K562 (cell line): Measurements from ENCODE around the gene DTX4. TPM values are rescaled to one million over a fixed set of nuclear protein-coding genes. Genes with fewer than 3 reads are reported as not detected.

Experiments
- HNRNPLL ChIP-seq: fragments of 200-400 bp; formaldehyde crosslinking; IDR thresholded peaks from 2 replicates; pipeline ENCODE4 v1.6.1; 2017; ENCODE audit warnings: low read length, low read depth, mild to moderate bottlenecking; ENCODE audit not compliant: poor library complexity, severe bottlenecking
- NFYB ChIP-seq: IDR thresholded peaks from 2 replicates; pipeline ENCODE4 v1.6.1; 2011; ENCODE audit warnings: mild to moderate bottlenecking, moderate library complexity; ENCODE audit not compliant: insufficient read length; ENCODE audit errors: extremely low read depth
- TARDBP ChIP-seq: fragments of 450-650 bp; IDR thresholded peaks from 2 replicates; pipeline ENCODE4 v1.6.1; 2016
- ZNF408 ChIP-seq: fragments of 250-450 bp; sonication (Bioruptor Pico); IDR thresholded peaks from 2 replicates; pipeline ENCODE4 v1.4.0; 2020; ENCODE audit warnings: low read depth, mild to moderate bottlenecking, moderate library complexity
- polyA plus RNA-seq, 8 experiments: library from polyadenylated mRNA; depleted of rRNA in 4 of 8; stranded (reverse) in 5 of 8; unstranded in 3 of 8; fragments of >200 nt; fragmentation: Nextera tagmentation in 2 of 8; fragmentation: Illumina TruSeq in 1 of 8; extraction: Ambion mirVana in 2 of 8; extraction: Trizol in 1 of 8; gene quantifications; 2 replicates each; pipeline versions ENCODE4 v1.2.1 to v1.2.3, GENCODE V29; 2011 to 2014; ENCODE audit warnings: inconsistent platforms in 1 of 8, missing spikeins in 1 of 8
- total RNA-seq, 7 experiments: library from RNA; depleted of rRNA in 6 of 7; stranded (reverse); fragments of >200 nt in 6 of 7; fragmentation: Illumina TruSeq in 2 of 7; extraction: Trizol in 2 of 7; gene quantifications; 2 replicates each; pipeline versions ENCODE4 v1.2.1 to v1.2.3, GENCODE V29; 2011 to 2021; ENCODE audit warnings: low replicate concordance in 1 of 7
- TF ChIP-seq, protein P1 (sequence below), 2 experiments: fragments of 450-650 bp in 1 of 2; sonication (generic) in 1 of 2; formaldehyde crosslinking in 1 of 2; IDR thresholded peaks; 2 replicates each; pipeline versions ENCODE4 v1.7.1 to v1.9.0; 2016 to 2022; ENCODE audit warnings: inconsistent platforms in 1 of 2, mild to moderate bottlenecking in 1 of 2, missing genetic modification reagents in 1 of 2
- TF ChIP-seq, protein P2 (sequence below), 3 experiments: fragments of 200-800 bp in 1 of 3; fragments of 250-450 bp in 1 of 3; fragments of 450-650 bp in 1 of 3; sonication (Bioruptor Pico) in 1 of 3; sonication (Bioruptor generic) in 1 of 3; formaldehyde crosslinking in 1 of 3; IDR thresholded peaks; 2 replicates each; pipeline versions ENCODE4 v1.6.1 to v1.8.0; 2016 to 2022; ENCODE audit warnings: mild to moderate bottlenecking in 2 of 3, missing genetic modification characterization in 2 of 3, missing compliant biosample characterization in 1 of 3, moderate library complexity in 1 of 3
- TF ChIP-seq, protein P3 (sequence below): IDR thresholded peaks from 2 replicates; pipeline ENCODE4 v1.6.1; 2011; ENCODE audit warnings: borderline replicate concordance, low read depth, mild to moderate bottlenecking, moderate library complexity, low read length; ENCODE audit not compliant: insufficient read depth, poor library complexity, severe bottlenecking

Gene DTX4
- total and polyA plus RNA-seq, 9 of the 15 experiments (the other 6 are each of a cell fraction or from before 2014, with no cell fraction given), result 0.03 to 0.47 (median 0.04) TPM; not detected in 4

DNA sequence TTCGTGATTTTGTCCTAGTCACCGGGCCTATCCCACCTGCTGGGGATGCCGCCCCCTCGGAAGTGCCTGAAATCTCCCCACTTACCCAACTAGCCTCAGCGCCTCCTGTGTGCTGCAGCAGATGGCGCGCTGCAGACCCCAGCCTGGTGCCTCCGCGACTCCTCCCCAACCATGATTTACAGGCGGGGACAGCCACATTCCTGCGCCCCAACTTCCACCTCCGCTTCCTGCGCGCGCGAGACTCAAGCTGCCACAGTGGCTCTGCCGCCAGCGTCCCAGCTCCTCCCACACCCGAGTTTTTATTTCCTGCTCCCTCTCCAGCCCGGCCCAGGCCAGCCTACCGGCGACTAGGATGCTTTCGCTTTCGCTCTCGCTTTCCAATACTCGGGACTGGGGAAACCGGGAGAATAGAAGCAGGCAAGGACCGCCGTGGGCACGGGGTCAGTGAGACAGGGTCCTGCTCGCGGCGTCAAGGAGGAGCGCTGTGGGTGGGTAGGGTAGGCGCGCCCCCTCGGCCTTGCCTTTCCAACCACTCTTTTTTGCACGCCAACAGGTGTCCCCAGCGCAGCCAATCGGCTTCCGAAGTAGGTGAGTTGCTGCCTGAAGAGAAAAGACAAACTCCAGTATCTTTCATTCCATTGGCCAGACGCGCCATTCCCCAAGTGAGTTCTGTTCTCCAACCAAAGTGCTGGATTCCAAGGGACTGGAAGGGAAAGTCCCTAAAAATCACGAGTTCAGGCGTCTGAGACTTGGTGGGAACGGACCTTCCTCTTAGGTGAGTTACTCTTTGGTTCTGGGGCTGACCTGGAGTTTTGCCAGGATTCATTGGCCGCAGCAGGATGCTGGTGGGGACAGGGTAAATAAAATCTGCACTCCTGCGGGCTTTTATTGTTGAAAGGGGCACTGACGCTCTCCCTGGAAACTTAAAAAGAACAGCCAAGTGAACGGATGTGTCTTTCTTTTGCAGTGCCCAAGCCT, 29.1 kb upstream of the DTX4 start, which contains the start of gene FAM111A (continued):
- TF ChIP-seq TARDBP (0 out of 2 replicates have a peak, but pooled peaks have one; percentile 70), ZNF408 (CRISPR knock-in tag) (no peak), HNRNPLL (peak; percentile 47), NFYB (peak; percentile 53)
- TF ChIP-seq, protein P1, sequence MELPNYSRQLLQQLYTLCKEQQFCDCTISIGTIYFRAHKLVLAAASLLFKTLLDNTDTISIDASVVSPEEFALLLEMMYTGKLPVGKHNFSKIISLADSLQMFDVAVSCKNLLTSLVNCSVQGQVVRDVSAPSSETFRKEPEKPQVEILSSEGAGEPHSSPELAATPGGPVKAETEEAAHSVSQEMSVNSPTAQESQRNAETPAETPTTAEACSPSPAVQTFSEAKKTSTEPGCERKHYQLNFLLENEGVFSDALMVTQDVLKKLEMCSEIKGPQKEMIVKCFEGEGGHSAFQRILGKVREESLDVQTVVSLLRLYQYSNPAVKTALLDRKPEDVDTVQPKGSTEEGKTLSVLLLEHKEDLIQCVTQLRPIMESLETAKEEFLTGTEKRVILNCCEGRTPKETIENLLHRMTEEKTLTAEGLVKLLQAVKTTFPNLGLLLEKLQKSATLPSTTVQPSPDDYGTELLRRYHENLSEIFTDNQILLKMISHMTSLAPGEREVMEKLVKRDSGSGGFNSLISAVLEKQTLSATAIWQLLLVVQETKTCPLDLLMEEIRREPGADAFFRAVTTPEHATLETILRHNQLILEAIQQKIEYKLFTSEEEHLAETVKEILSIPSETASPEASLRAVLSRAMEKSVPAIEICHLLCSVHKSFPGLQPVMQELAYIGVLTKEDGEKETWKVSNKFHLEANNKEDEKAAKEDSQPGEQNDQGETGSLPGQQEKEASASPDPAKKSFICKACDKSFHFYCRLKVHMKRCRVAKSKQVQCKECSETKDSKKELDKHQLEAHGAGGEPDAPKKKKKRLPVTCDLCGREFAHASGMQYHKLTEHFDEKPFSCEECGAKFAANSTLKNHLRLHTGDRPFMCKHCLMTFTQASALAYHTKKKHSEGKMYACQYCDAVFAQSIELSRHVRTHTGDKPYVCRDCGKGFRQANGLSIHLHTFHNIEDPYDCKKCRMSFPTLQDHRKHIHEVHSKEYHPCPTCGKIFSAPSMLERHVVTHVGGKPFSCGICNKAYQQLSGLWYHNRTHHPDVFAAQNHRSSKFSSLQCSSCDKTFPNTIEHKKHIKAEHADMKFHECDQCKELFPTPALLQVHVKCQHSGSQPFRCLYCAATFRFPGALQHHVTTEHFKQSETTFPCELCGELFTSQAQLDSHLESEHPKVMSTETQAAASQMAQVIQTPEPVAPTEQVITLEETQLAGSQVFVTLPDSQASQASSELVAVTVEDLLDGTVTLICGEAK (IDR thresholded peaks at IDR 0.05), result peak; percentile 75
- TF ChIP-seq, protein P1 (CRISPR knock-in tag; IDR thresholded peaks at IDR 0.05), result no peak
- TF ChIP-seq, protein P2, sequence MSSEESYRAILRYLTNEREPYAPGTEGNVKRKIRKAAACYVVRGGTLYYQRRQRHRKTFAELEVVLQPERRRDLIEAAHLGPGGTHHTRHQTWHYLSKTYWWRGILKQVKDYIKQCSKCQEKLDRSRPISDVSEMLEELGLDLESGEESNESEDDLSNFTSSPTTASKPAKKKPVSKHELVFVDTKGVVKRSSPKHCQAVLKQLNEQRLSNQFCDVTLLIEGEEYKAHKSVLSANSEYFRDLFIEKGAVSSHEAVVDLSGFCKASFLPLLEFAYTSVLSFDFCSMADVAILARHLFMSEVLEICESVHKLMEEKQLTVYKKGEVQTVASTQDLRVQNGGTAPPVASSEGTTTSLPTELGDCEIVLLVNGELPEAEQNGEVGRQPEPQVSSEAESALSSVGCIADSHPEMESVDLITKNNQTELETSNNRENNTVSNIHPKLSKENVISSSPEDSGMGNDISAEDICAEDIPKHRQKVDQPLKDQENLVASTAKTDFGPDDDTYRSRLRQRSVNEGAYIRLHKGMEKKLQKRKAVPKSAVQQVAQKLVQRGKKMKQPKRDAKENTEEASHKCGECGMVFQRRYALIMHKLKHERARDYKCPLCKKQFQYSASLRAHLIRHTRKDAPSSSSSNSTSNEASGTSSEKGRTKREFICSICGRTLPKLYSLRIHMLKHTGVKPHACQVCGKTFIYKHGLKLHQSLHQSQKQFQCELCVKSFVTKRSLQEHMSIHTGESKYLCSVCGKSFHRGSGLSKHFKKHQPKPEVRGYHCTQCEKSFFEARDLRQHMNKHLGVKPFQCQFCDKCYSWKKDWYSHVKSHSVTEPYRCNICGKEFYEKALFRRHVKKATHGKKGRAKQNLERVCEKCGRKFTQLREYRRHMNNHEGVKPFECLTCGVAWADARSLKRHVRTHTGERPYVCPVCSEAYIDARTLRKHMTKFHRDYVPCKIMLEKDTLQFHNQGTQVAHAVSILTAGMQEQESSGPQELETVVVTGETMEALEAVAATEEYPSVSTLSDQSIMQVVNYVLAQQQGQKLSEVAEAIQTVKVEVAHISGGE (CRISPR knock-in tag; IDR thresholded peaks at IDR 0.05), result peak in 1 of 3 experiments; percentile 75; a peak in 2 of 6 replicates
- TF ChIP-seq, protein P3, sequence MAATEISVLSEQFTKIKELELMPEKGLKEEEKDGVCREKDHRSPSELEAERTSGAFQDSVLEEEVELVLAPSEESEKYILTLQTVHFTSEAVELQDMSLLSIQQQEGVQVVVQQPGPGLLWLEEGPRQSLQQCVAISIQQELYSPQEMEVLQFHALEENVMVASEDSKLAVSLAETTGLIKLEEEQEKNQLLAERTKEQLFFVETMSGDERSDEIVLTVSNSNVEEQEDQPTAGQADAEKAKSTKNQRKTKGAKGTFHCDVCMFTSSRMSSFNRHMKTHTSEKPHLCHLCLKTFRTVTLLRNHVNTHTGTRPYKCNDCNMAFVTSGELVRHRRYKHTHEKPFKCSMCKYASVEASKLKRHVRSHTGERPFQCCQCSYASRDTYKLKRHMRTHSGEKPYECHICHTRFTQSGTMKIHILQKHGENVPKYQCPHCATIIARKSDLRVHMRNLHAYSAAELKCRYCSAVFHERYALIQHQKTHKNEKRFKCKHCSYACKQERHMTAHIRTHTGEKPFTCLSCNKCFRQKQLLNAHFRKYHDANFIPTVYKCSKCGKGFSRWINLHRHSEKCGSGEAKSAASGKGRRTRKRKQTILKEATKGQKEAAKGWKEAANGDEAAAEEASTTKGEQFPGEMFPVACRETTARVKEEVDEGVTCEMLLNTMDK, result peak; percentile 91
